ENCODE measurements around the gene MAGI1.

GRCh38 chr3:65617787-65618186 is 420.9 kb downstream of the MAGI1 start:
- TF ChIP-seq CTCF (IDR thresholded peaks at IDR 0.05) (no peak), EZH2 (IDR thresholded peaks at IDR 0.05; ENCODE audit: borderline replicate concordance, insufficient read depth, low read depth, low read length, poor library complexity, severe bottlenecking) (no peak)
